HEK293 (cell line): ENCODE data around the gene TBC1D5.

Experiments
- CTCF ChIA-PET: fragments of 350-600 bp; formaldehyde crosslinking; extraction: SDS; loops from one replicate; lab custom pipeline; 2021; ENCODE audit warnings: antibody characterized with exemption; lab: Yijun Ruan, JAX
- POLR2A ChIA-PET: fragments of 300-600 bp; formaldehyde crosslinking; extraction: SDS; loops from one replicate; lab custom pipeline; 2020; ENCODE audit warnings: antibody characterized with exemption, inconsistent platforms; lab: Yijun Ruan, JAX
- H3K27ac ChIP-seq: fragments of 200-500 bp; sonication (Bioruptor generic); 2 replicates; pipeline ENCODE4 v1.5.1; 2014; ENCODE audit warnings: low read depth, low read length, control low read depth, inconsistent platforms; ENCODE audit errors: extremely low read depth
- H3K36me3 ChIP-seq, 2 experiments: fragments of 200-500 bp in 1 of 2; sonication (Bioruptor generic) in 1 of 2; 1 replicate in 1 of 2; 2 replicates in 1 of 2; pipeline ENCODE4 v1.5.1; 2014 to 2017; ENCODE audit warnings: inconsistent platforms in 2 of 2, low read length in 2 of 2; ENCODE audit not compliant: control insufficient read depth in 2 of 2, insufficient read depth in 1 of 2
- H3K4me1 ChIP-seq: fragments of 200-500 bp; sonication (Bioruptor generic); 2 replicates; pipeline ENCODE4 v1.5.1; 2014; ENCODE audit warnings: mild to moderate bottlenecking, low read length, inconsistent platforms; ENCODE audit not compliant: control insufficient read depth, insufficient read depth
- H3K4me3 ChIP-seq: 2 replicates; pipeline ENCODE4 v1.5.1; 2011; ENCODE audit warnings: low read depth, mild to moderate bottlenecking, control low read depth, low read length, moderate library complexity
- H3K9me3 ChIP-seq: fragments of 200-500 bp; sonication (Bioruptor generic); 2 replicates; pipeline ENCODE4 v1.5.1; 2014; ENCODE audit warnings: low read depth, low read length, inconsistent platforms; ENCODE audit not compliant: control insufficient read depth, insufficient read depth
- EGR2 ChIP-seq: fragments of 450-650 bp; formaldehyde crosslinking; IDR thresholded peaks from 2 replicates; pipeline ENCODE4 v1.5.1; 2016; ENCODE audit warnings: low read depth, missing biosample characterization, missing genetic modification characterization
- GFI1B ChIP-seq: fragments of 450-650 bp; formaldehyde crosslinking; IDR thresholded peaks from 2 replicates; pipeline ENCODE4 v1.5.1; 2016; ENCODE audit warnings: missing biosample characterization, missing genetic modification characterization
- HOXA7 ChIP-seq: sonication (generic); formaldehyde crosslinking; IDR thresholded peaks from 2 replicates; pipeline ENCODE4 v1.8.1; 2022; ENCODE audit warnings: missing genetic modification reagents, borderline replicate concordance
- MEIS1 ChIP-seq: sonication (generic); formaldehyde crosslinking; IDR thresholded peaks from 2 replicates; pipeline ENCODE4 v1.8.1; 2022; ENCODE audit warnings: missing genetic modification reagents, mild to moderate bottlenecking, borderline replicate concordance
- PRDM1 ChIP-seq: fragments of 450-650 bp; formaldehyde crosslinking; IDR thresholded peaks from 2 replicates; pipeline ENCODE4; 2016; ENCODE audit warnings: missing biosample characterization, missing genetic modification characterization
- SCRT1 ChIP-seq: fragments of 450-650 bp; formaldehyde crosslinking; IDR thresholded peaks from 2 replicates; pipeline ENCODE4 v1.5.1; 2016; ENCODE audit warnings: missing biosample characterization, missing genetic modification characterization, borderline replicate concordance
- TSHZ1 ChIP-seq: fragments of 450-650 bp; formaldehyde crosslinking; IDR thresholded peaks from 2 replicates; pipeline ENCODE4 v1.5.1; 2016; ENCODE audit warnings: missing biosample characterization, missing genetic modification characterization, borderline replicate concordance
- ZBTB20 ChIP-seq: fragments of 450-650 bp; formaldehyde crosslinking; IDR thresholded peaks from 2 replicates; pipeline ENCODE4 v1.5.1; 2016; ENCODE audit warnings: missing biosample characterization, missing genetic modification characterization
- ZFHX2 ChIP-seq: fragments of 450-650 bp; formaldehyde crosslinking; conservative IDR thresholded peaks from 2 replicates; pipeline ENCODE4 v1.5.1; 2016; ENCODE audit warnings: missing biosample characterization, missing genetic modification characterization
- ZIC2 ChIP-seq: fragments of 450-650 bp; formaldehyde crosslinking; IDR thresholded peaks from 2 replicates; pipeline ENCODE4 v1.5.1; 2016; ENCODE audit warnings: missing biosample characterization, missing genetic modification characterization
- ZNF114 ChIP-seq: fragments of 450-650 bp; formaldehyde crosslinking; IDR thresholded peaks from 2 replicates; pipeline ENCODE4 v1.5.0; 2017; ENCODE audit warnings: missing biosample characterization, missing genetic modification characterization
- ZNF138 ChIP-seq: fragments of 450-650 bp; formaldehyde crosslinking; IDR thresholded peaks from 2 replicates; pipeline ENCODE4 v1.5.1; 2016; ENCODE audit warnings: missing biosample characterization, missing genetic modification characterization, borderline replicate concordance
- ZNF157 ChIP-seq: fragments of 450-650 bp; formaldehyde crosslinking; IDR thresholded peaks from 2 replicates; pipeline ENCODE4 v1.5.1; 2016; ENCODE audit warnings: missing biosample characterization, missing genetic modification characterization
- ZNF174 ChIP-seq: fragments of 450-650 bp; formaldehyde crosslinking; IDR thresholded peaks from 2 replicates; pipeline ENCODE4 v1.5.0; 2017; ENCODE audit warnings: missing biosample characterization, mild to moderate bottlenecking, missing genetic modification characterization
- ZNF221 ChIP-seq: fragments of 450-650 bp; formaldehyde crosslinking; IDR thresholded peaks from 2 replicates; pipeline ENCODE4 v1.5.1; 2017; ENCODE audit warnings: missing biosample characterization, missing genetic modification characterization, borderline replicate concordance
- ZNF239 ChIP-seq: fragments of 450-650 bp; formaldehyde crosslinking; IDR thresholded peaks from 2 replicates; pipeline ENCODE4 v1.5.1; 2016; ENCODE audit warnings: missing biosample characterization, missing genetic modification characterization
- ZNF292 ChIP-seq: fragments of 450-650 bp; formaldehyde crosslinking; IDR thresholded peaks from 2 replicates; pipeline ENCODE4 v1.5.1; 2016; ENCODE audit warnings: low read depth, missing biosample characterization, missing genetic modification characterization, borderline replicate concordance
- ZNF354C ChIP-seq: fragments of 450-650 bp; formaldehyde crosslinking; IDR thresholded peaks from 2 replicates; pipeline ENCODE4 v1.5.1; 2016; ENCODE audit warnings: missing biosample characterization, missing genetic modification characterization, low read depth, borderline replicate concordance
- ZNF426 ChIP-seq: fragments of 450-650 bp; formaldehyde crosslinking; IDR thresholded peaks from 2 replicates; pipeline ENCODE4 v1.5.1; 2017; ENCODE audit warnings: missing biosample characterization, missing genetic modification characterization, mild to moderate bottlenecking, inconsistent platforms, moderate library complexity
- ZNF521 ChIP-seq: fragments of 450-650 bp; formaldehyde crosslinking; IDR thresholded peaks from 2 replicates; pipeline ENCODE4 v1.5.1; 2017; ENCODE audit warnings: missing biosample characterization, mild to moderate bottlenecking, missing genetic modification characterization
- ZNF548 ChIP-seq: fragments of 450-650 bp; formaldehyde crosslinking; IDR thresholded peaks from 2 replicates; pipeline ENCODE4 v1.5.1; 2016; ENCODE audit warnings: missing biosample characterization, missing genetic modification characterization
- ZNF549 ChIP-seq: fragments of 450-650 bp; IDR thresholded peaks from 2 replicates; pipeline ENCODE4 v1.5.1; 2018; ENCODE audit warnings: missing biosample characterization, missing genetic modification characterization, mild to moderate bottlenecking, inconsistent platforms, moderate library complexity
- ZNF561 ChIP-seq: fragments of 450-650 bp; IDR thresholded peaks from 2 replicates; pipeline ENCODE4 v1.5.1; 2018; ENCODE audit warnings: missing biosample characterization, missing genetic modification characterization, borderline replicate concordance
- ZNF585B ChIP-seq: fragments of 450-650 bp; formaldehyde crosslinking; IDR thresholded peaks from 2 replicates; pipeline ENCODE4 v1.5.1; 2016; ENCODE audit warnings: missing biosample characterization, missing genetic modification characterization
- ZNF623 ChIP-seq: fragments of 450-650 bp; formaldehyde crosslinking; IDR thresholded peaks from 2 replicates; pipeline ENCODE4 v1.5.1; 2016; ENCODE audit warnings: missing biosample characterization, missing genetic modification characterization
- ZNF701 ChIP-seq: fragments of 450-650 bp; formaldehyde crosslinking; IDR thresholded peaks from 2 replicates; pipeline ENCODE4 v1.5.1; 2016; ENCODE audit warnings: missing biosample characterization, missing genetic modification characterization
- ZNF843 ChIP-seq: fragments of 450-650 bp; formaldehyde crosslinking; IDR thresholded peaks from 2 replicates; pipeline ENCODE4 v1.5.1; 2016; ENCODE audit warnings: missing biosample characterization, missing genetic modification characterization
- ZSCAN23 ChIP-seq: fragments of 450-650 bp; formaldehyde crosslinking; IDR thresholded peaks from 2 replicates; pipeline ENCODE4 v1.5.1; 2016; ENCODE audit warnings: missing biosample characterization, missing genetic modification characterization
- TF ChIP-seq, protein P1 (sequence below): fragments of 450-650 bp; formaldehyde crosslinking; IDR thresholded peaks from 2 replicates; pipeline ENCODE4 v1.5.1; 2016; ENCODE audit warnings: missing biosample characterization, missing genetic modification characterization, borderline replicate concordance

Gene TBC1D5

DNA sequence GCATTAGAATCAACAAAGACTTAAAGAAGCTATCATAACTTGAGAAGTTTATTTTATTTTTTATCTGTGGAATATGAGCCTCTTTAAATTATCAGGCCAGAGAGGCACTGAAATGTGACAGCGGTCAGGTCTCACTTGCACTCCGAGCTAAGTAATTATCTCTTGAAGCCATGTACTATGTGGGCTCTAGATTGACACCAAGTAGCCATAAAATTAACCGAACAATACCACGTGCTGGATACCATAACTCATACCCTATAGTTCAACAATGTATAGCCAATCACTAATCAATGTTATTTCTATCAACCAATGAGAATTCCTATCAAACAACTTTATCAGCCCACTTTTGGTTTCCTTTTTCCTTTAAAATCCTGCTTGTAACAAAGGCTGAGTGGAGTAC is 299.3 kb downstream of the TBC1D5 start:
- Histone ChIP-seq H3K4me1 (no peaks in the 10 kb centered on the region), H3K9me3 (no peaks in the 10 kb centered on the region), H3K4me3 (no peak overlapping the region), H3K27ac (no peak overlapping the region), H3K36me3 (no peaks in the 10 kb centered on the region)
- ChIA-PET POLR2A (no interaction called here), CTCF (interaction anchor here (0.5 to 0.6 kb wide), 2 partner anchors 38 to 399 kb away, joined by 3 read pairs; no protein-coding TSS in a partner anchor)
- TF ChIP-seq TSHZ1 (tag by site-specific recombination), result no peak

GRCh38 chr3:17442332-17443049 is 299.9 kb downstream of the TBC1D5 start:
- H3K27ac ChIP-seq, result no peak overlapping the region
- POLR2A ChIA-PET, result no interaction called here
- H3K4me3 ChIP-seq, result no peak overlapping the region
- H3K36me3 ChIP-seq, result no peaks in the 10 kb centered on the region
- H3K4me1 ChIP-seq, result no peaks in the 10 kb centered on the region
- TF ChIP-seq ZNF426 (tag by site-specific recombination) (no peak), ZNF239 (tag by site-specific recombination) (no peak), EGR2 (tag by site-specific recombination) (peak; percentile 26; the same call in 1 of the 2 replicates), ZNF561 (tag by site-specific recombination) (no peak), HOXA7 (no peak), ZFHX2 (tag by site-specific recombination) (peak; percentile 46), ZNF138 (tag by site-specific recombination) (no peak), ZNF843 (tag by site-specific recombination) (no peak), MEIS1 (CRISPR knock-in tag) (no peak), ZNF114 (tag by site-specific recombination) (no peak), PRDM1 (tag by site-specific recombination) (no peak), ZNF292 (no peak), ZBTB20 (tag by site-specific recombination) (no peak), ZNF521 (tag by site-specific recombination) (no peak), ZNF174 (no peak), GFI1B (no peak)
- H3K9me3 ChIP-seq, result no peaks in the 10 kb centered on the region
- CTCF ChIA-PET, result interaction anchor here (0.5 to 0.6 kb wide), 2 partner anchors 177 to 400 kb away, joined by 3 read pairs; no protein-coding TSS in a partner anchor

DNA sequence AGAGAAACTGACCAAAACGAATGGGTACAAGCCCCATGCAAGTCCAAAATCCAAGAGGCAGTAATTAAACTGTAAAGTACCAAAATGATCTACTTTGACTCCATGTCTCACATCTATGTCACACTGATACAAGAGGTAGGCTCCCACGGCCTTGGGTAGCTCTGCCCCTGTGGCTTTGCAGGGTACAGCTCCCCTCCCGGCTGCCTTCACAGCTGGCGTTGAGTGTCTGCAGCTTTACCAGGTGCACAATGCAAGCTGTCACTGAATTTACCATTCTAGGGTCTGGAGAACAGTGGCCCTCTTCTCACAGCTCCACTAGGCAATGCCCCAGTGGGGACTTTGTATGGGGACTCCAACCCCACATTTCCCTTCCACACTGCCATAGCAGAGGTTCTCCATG is 308.6 kb downstream of the TBC1D5 start:
- no peak overlapping the region for H3K27ac ChIP-seq
- no peaks in the 10 kb centered on the region for H3K9me3 ChIP-seq
- POLR2A ChIA-PET, result no interaction called here
- H3K36me3 ChIP-seq, result no peaks in the 10 kb centered on the region
- no peak overlapping the region for H3K4me3 ChIP-seq
- CTCF ChIA-PET, result interaction anchor here (5.4 kb wide), 1 partner anchor 408 kb away, joined by 45 read pairs; no protein-coding TSS in a partner anchor
- H3K4me1 ChIP-seq, result no peaks in the 10 kb centered on the region
- no peak for TF ChIP-seq ZNF548 (tag by site-specific recombination)
- no peak for TF ChIP-seq ZNF157 (tag by site-specific recombination)
- TF ChIP-seq ZNF623, result no peak
- no peak for TF ChIP-seq ZNF221 (tag by site-specific recombination)
- no peak for TF ChIP-seq ZNF549 (tag by site-specific recombination)
- no peak for TF ChIP-seq ZIC2
- TF ChIP-seq, protein P1, sequence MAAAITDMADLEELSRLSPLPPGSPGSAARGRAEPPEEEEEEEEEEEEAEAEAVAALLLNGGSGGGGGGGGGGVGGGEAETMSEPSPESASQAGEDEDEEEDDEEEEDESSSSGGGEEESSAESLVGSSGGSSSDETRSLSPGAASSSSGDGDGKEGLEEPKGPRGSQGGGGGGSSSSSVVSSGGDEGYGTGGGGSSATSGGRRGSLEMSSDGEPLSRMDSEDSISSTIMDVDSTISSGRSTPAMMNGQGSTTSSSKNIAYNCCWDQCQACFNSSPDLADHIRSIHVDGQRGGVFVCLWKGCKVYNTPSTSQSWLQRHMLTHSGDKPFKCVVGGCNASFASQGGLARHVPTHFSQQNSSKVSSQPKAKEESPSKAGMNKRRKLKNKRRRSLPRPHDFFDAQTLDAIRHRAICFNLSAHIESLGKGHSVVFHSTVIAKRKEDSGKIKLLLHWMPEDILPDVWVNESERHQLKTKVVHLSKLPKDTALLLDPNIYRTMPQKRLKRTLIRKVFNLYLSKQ, result no peak
- no peak for TF ChIP-seq ZNF354C (tag by site-specific recombination)
- TF ChIP-seq SCRT1, result no peak
- no peak for TF ChIP-seq ZSCAN23 (tag by site-specific recombination)
- TF ChIP-seq ZNF701, result no peak
- TF ChIP-seq ZNF585B (tag by site-specific recombination), result no peak
